Measurements from ENCODE around the gene LTA.
"Not testable (repeated sequence)": the region's sequence is repeated elsewhere in the genome, so short reads cannot be mapped to it uniquely, and the experiment has no call there.

The LTA gene

GRCh38 chr6:31551371-31551770, 20.7 kb upstream of the LTA start:
- H3K9me3 ChIP-seq, H3K36me3 ChIP-seq, H3K27me3 ChIP-seq: not testable (repeated sequence)
- Histone ChIP-seq H3K27ac (peak overlapping the region; percentile 69), H3K4me1 (ENCODE audit: control insufficient read depth in 1 of 2, insufficient read depth in 1 of 2, low read depth in 1 of 2, low read length in 1 of 2) (peaks cover 62 to 64% of the 10 kb centered on the region in 2 experiments), H3K4me3 (ENCODE audit: low read depth in 1 of 2, low read length in 1 of 2) (peak overlapping the region in 1 of 2 experiments; percentile 42)
- TF ChIP-seq CTCF (IDR thresholded peaks at IDR 0.05): peak; percentile 87

- H3K4me1 ChIP-seq (ENCODE audit: control insufficient read depth in 1 of 2, insufficient read depth in 1 of 2, low read depth in 1 of 2, low read length in 1 of 2): peaks cover 76 to 78% of the 10 kb centered on the region in 2 experiments
- no peaks in the 10 kb centered on the region for H3K36me3 ChIP-seq
- H3K4me3 ChIP-seq (ENCODE audit: low read depth in 1 of 2, low read length in 1 of 2): no peak overlapping the region
- H3K9me3 ChIP-seq: no peaks in the 10 kb centered on the region
- peak overlapping the region; percentile 98 for H3K27ac ChIP-seq
- TF ChIP-seq CTCF (IDR thresholded peaks at IDR 0.05): no peak
- no peaks in the 10 kb centered on the region for H3K27me3 ChIP-seq
These were observed 15.8 kb upstream of the LTA start for GRCh38 chr6:31556307-31556706.

- Histone ChIP-seq H3K27me3 (no peaks in the 10 kb centered on the region), H3K36me3 (no peaks in the 10 kb centered on the region), H3K4me3 (ENCODE audit: low read depth in 1 of 2, low read length in 1 of 2) (peak overlapping the region; percentile 62 to 68), H3K4me1 (ENCODE audit: control insufficient read depth in 1 of 2, insufficient read depth in 1 of 2, low read depth in 1 of 2, low read length in 1 of 2) (peaks cover 75 to 76% of the 10 kb centered on the region in 2 experiments), H3K27ac (peak overlapping the region; percentile 98), H3K9me3 (no peaks in the 10 kb centered on the region)
- TF ChIP-seq CTCF (IDR thresholded peaks at IDR 0.05): no peak
These were observed 14.4 kb upstream of the LTA start for GRCh38 chr6:31557443-31558317.

GRCh38 chr6:31558318-31558625, 13.8 kb upstream of the LTA start:
- no peaks in the 10 kb centered on the region for H3K9me3 ChIP-seq
- H3K4me3 ChIP-seq (ENCODE audit: low read depth in 1 of 2, low read length in 1 of 2): peak overlapping the region; percentile 62 to 68
- no peaks in the 10 kb centered on the region for H3K27me3 ChIP-seq
- TF ChIP-seq CTCF (IDR thresholded peaks at IDR 0.05): no peak
- no peaks in the 10 kb centered on the region for H3K36me3 ChIP-seq
- H3K27ac ChIP-seq: peak overlapping the region; percentile 98
- peaks cover 69 to 70% of the 10 kb centered on the region in 2 experiments for H3K4me1 ChIP-seq (ENCODE audit: control insufficient read depth in 1 of 2, insufficient read depth in 1 of 2, low read depth in 1 of 2, low read length in 1 of 2)

- peak overlapping the region; percentile 98 for H3K27ac ChIP-seq
- no peaks in the 10 kb centered on the region for H3K9me3 ChIP-seq
- no peaks in the 10 kb centered on the region for H3K36me3 ChIP-seq
- no peaks in the 10 kb centered on the region for H3K27me3 ChIP-seq
- H3K4me3 ChIP-seq (ENCODE audit: low read depth in 1 of 2, low read length in 1 of 2): peak overlapping the region; percentile 62 to 68
- peak; percentile 16 for TF ChIP-seq CTCF (IDR thresholded peaks at IDR 0.05)
- peaks cover 67 to 68% of the 10 kb centered on the region in 2 experiments for H3K4me1 ChIP-seq (ENCODE audit: control insufficient read depth in 1 of 2, insufficient read depth in 1 of 2, low read depth in 1 of 2, low read length in 1 of 2)
These were observed 13.2 kb upstream of the LTA start for GRCh38 chr6:31558631-31559500.
